ENCODE measurements around the gene SLC1A3. TPM values are rescaled to one million over a fixed set of nuclear protein-coding genes. Genes with fewer than 3 reads are reported as not detected.
A peak's percentile ranks its signal among the peaks of the same experiment; 100 is the strongest.

The SLC1A3 gene
- total and polyA plus RNA-seq, 8 donors = 0.76 to 29.7 (median 3.1) TPM

GRCh38 chr5:36691696-36692371 lies 85.4 kb downstream of the SLC1A3 start:
- no peaks in the 10 kb centered on the region for H3K9me3 ChIP-seq
- intact Hi-C loops (cut with DNase I; ENCODE audit: low total_unique reads) = loop anchor here (5.0 kb wide), 1 partner anchor 275 kb away; no protein-coding TSS in a partner anchor
- H3K4me1 ChIP-seq = peaks cover 5 to 26% (median 16%) of the 10 kb centered on the region in 4 donors
- peaks cover 0 to 10% (median 9%) of the 10 kb centered on the region in 3 donors for H3K27me3 ChIP-seq
- no peak overlapping the region for H3K4me3 ChIP-seq
- no peaks in the 10 kb centered on the region for H3K36me3 ChIP-seq
- peak overlapping the region in 1 of 5 donors; percentile 7 for H3K27ac ChIP-seq
- peak in 1 of 2 donors; percentile 58 for DNase-seq
- no peak for TF ChIP-seq CTCF (IDR thresholded peaks at IDR 0.05)
- TF ChIP-seq EP300 (IDR thresholded peaks at IDR 0.05) = no peak
- TF ChIP-seq POLR2A (IDR thresholded peaks at IDR 0.05) = no peak
- TF ChIP-seq POLR2AphosphoS5 (IDR thresholded peaks at IDR 0.05) = no peak
- 61 to 78% (median 73%) methylated on average over 5 of the region's 5 CpGs for WGBS, 5 donors

GRCh38 chr5:36692791-36693763 lies 86.7 kb downstream of the SLC1A3 start:
- Histone ChIP-seq H3K9me3 (no peaks in the 10 kb centered on the region), H3K27ac (no peak overlapping the region), H3K36me3 (no peaks in the 10 kb centered on the region), H3K4me3 (peak overlapping the region in 3 of 4 donors; percentile 5 to 27 (median 25)), H3K4me1 (peaks cover 5 to 26% (median 16%) of the 10 kb centered on the region in 4 donors), H3K27me3 (peaks cover 0 to 10% (median 9%) of the 10 kb centered on the region in 3 donors)
- TF ChIP-seq EP300 (IDR thresholded peaks at IDR 0.05) (no peak), CTCF (IDR thresholded peaks at IDR 0.05) (peak in 4 of 7 experiments; percentile 34 to 59 (median 40))
- intact Hi-C loops (cut with DNase I; ENCODE audit: low total_unique reads) = loop anchor here (5.0 kb wide), 1 partner anchor 276 kb away; no protein-coding TSS in a partner anchor
- DNase-seq = peak; percentile 72 to 89
- WGBS, 5 donors = 20 to 30% (median 26%) methylated on average over 38 to 44 of the region's 44 CpGs

GRCh38 chr5:36694351-36694750 lies 87.9 kb downstream of the SLC1A3 start:
- TF ChIP-seq POLR2AphosphoS5 (IDR thresholded peaks at IDR 0.05) = no peak
- no peak for TF ChIP-seq POLR2A (IDR thresholded peaks at IDR 0.05)
- no peak for TF ChIP-seq EP300 (IDR thresholded peaks at IDR 0.05)
- no peak for TF ChIP-seq CTCF (IDR thresholded peaks at IDR 0.05)
- H3K36me3 ChIP-seq = no peaks in the 10 kb centered on the region
- peaks cover 0 to 10% (median 9%) of the 10 kb centered on the region in 3 donors for H3K27me3 ChIP-seq
- intact Hi-C loops (cut with DNase I; ENCODE audit: low total_unique reads) = loop anchor here (5.0 kb wide), 1 partner anchor 277 kb away; no protein-coding TSS in a partner anchor
- H3K9me3 ChIP-seq = no peaks in the 10 kb centered on the region
- peaks cover 5 to 25% (median 16%) of the 10 kb centered on the region in 4 donors for H3K4me1 ChIP-seq
- DNase-seq = no peak
- no peak overlapping the region for H3K27ac ChIP-seq
- WGBS, 5 donors = 74 to 85% (median 83%) methylated on average over 5 of the region's 5 CpGs
- no peak overlapping the region for H3K4me3 ChIP-seq

GRCh38 chr5:36696059-36696673 lies 89.8 kb downstream of the SLC1A3 start:
- Histone ChIP-seq H3K9me3 (no peaks in the 10 kb centered on the region), H3K27me3 (peaks cover 0 to 10% (median 6%) of the 10 kb centered on the region in 3 donors), H3K36me3 (no peaks in the 10 kb centered on the region), H3K4me1 (peaks cover 5 to 10% (median 6%) of the 10 kb centered on the region in 4 donors), H3K4me3 (no peak overlapping the region), H3K27ac (no peak overlapping the region)
- intact Hi-C loops (cut with DNase I; ENCODE audit: low total_unique reads) = no loop called here
- WGBS, 5 donors = 26 to 34% (median 27%) methylated on average over 7 of the region's 7 CpGs
- DNase-seq = peak; percentile 58 to 72
- TF ChIP-seq CTCF (IDR thresholded peaks at IDR 0.05) (peak in 5 of 7 experiments; percentile 48 to 57 (median 50)), EP300 (IDR thresholded peaks at IDR 0.05) (no peak)

Data from stomach (tissue), 9 donors.